GM21447 (cell line): ENCODE measurements around the gene CDK17.
"Not testable (repeated sequence)": the region's sequence is repeated elsewhere in the genome, so short reads cannot be mapped to it uniquely, and the experiment has no call there.

Experiments
- ATAC-seq: cut with Tn5 transposase; IDR thresholded peaks from one replicate; pipeline ENCODE4 v1.9.1; 2021; ENCODE audit not compliant: unreplicated experiment

The CDK17 gene

GRCh38 chr12:96399919-96400630 lies at the start of gene CDK17:
Gene CDK17 (minus strand): TSS chr12:96400439. CDS start chr12:96334836, 65,603 bp downstream.
- ATAC-seq: peak; percentile 40

DNA sequence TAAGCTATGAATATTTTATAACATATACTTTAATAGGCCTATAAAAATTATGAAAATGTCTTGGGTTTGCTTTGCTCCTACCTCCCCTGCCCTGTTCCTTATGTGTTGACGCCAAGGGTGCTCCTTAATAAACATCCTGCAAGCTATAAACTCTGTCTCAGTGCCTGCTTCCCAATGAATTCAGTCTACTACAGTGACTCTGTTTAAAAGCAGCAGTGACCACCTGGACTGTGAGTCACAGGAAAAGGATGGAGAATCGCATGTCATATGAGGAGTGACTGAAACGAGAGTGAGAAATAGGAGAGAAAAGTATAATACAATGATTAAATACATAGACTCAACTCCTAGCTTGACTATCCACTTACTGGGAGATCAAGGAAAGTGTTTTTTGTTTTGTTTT lies 48.1 kb upstream of the CDK17 start:
- no peak for ATAC-seq

DNA sequence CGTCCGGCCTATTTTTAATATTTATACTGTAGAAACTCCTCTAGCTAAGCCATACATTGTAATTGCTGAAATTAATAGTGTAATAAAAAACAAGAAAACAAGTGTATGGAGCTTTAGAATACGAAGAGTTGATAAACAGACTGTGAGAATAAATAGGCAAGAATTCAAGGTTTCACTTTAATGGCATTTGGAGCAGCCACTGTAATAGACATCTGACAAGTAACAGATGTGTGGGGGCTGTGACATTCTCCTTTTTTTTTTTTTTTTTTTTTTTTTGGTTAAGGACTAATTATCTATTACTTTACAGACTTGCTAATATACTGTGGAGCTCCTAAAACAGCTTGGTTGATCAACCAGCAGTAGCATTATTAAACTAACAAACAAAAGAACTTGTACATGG lies 47.0 kb upstream of the CDK17 start:
- ATAC-seq: no peak

- ATAC-seq: peak; percentile 98
Measured at GRCh38 chr12:96445691-96446583, 45.7 kb upstream of the CDK17 start.

GRCh38 chr12:96444399-96444798 lies 44.2 kb upstream of the CDK17 start:
- no peak for ATAC-seq

GRCh38 chr12:96442906-96443305 lies 42.7 kb upstream of the CDK17 start:
- no peak for ATAC-seq

DNA sequence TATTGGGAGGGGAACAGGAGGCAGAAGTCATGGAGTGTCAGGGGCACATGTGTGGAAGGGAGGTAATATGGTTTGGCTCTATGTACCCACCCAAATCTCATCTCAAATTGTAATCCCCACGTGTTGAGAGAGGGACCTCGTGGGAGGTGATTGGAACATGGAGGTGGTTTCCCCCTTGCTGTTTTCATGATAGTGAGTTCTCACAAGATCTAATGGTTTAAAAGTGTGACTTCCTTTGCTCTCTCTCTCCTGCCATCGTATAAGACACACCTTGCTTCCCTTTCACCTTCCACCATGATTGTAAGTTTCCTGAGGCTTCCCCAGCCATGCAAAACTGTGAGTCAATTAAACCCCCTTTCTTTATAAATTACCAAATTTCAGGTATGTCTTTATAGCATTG lies 41.6 kb upstream of the CDK17 start:
- ATAC-seq: no peak

DNA sequence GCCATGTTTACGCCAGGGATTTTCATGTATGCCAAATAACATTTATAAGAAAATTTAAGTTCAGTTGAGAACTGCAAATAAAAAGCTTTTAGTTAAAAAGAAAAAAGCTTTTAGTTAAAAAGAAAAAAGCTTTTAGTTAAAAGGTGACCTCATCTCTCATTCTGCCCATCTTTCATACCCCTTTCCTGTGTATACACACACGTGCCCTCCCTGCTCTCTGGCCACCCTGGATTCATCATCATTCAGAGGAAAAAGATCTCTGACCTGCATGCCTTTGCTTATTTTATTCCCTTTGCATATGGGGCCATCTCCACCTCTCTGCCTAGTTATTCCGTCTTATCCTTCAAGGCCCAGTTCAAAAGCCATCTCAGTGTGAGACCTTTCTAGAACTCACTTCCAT lies 38.1 kb upstream of the CDK17 start:
- no peak for ATAC-seq

- ATAC-seq: no peak
Measured at GRCh38 chr12:96437171-96437445, 36.9 kb upstream of the CDK17 start.

DNA sequence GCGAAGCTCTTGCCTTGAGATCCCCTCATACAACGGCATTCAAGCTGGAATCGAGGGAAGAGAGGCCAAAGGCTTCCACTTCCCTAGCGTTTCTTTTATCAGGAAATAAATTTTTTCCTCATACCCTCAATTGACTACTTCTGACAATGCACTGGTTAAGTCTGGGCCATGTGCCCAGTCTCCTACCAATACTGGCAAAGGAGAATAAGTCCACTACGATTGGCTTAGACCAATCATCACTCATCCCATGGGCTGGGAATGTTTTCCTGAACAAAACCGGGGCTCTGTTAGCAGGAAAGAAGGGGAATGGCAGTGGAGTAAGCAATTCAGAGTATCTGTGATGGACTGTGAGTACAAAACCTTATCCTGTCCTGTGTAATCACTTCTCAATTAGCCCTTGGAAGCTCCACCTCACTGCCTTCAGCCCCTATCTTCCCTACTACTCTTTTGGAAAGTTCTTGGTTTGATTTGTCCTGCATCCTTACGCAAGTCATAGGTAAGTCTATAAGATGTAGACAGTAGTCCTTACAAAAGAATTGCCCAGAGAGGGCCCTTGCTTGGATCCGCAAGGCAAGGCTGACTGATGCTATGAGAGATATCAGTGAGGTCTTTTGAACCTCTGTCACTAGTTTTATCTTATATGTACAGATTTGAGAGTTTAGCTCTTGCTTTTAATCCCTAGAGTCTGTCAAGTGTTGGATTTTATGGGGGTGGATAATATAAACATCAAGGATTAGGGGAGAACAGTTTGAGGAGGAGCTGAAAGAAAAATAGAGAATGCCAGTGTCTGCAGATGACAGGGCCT lies 36.3 kb upstream of the CDK17 start:
- ATAC-seq: no peak

- peak; percentile 59 for ATAC-seq
Measured at GRCh38 chr12:96434107-96434506, 33.9 kb upstream of the CDK17 start.

DNA sequence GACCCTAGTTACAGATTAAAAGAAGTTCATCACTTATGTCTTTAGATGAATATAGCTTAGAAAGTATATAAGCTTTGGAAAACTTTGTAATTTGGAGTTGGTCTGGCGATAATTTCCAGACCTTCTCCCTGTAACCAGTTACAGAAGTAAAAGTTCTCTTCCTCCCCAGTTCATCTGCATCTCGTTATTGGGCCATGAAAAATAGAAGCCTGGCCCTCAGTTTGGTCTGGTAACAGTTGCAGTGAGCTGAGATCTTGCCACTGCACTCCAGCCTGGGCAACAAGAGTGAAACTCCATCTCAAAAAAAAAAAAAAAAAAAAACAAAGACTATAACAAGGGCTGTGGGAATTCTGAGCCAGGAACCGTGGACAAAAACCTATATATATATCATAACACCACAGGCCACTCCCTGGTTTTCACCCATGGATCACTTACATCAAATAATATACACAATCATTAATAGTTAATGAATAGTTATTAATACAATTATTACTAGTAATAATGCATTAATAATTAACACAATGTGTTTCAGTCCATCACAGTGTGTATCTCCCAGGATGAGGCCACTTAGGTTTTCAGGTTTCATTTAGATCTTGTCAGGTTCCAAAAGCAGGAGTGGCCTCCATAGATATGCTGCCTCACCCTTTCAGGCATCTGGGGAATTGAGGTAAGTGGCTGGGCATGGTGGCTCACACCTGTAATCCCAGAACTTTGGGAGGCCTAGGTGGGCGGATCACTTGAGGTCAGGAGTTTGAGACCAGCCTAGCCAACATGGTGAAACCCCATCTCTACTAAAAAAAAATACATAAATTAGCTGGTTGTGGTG lies 32.5 kb upstream of the CDK17 start:
- ATAC-seq: not testable (repeated sequence)

DNA sequence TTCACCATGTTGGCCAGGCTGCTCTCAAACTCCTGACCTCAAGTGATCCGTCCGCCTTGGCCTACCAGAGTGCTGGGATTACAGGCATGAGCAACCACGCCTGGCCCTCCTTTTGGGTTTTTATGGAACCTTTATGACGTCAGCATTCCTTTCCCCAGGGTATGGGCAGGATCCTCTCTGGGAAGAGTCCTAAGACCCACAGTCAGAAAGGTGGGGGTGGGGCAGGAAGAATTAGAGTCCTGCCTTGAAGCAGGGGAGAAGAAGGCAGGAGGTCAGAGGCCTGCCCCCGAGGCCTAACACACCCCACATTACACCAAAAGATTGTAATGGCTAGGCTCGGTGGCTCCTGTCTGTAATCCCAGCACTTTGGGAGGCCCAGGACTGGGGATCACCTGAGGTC lies 30.8 kb upstream of the CDK17 start:
- no peak for ATAC-seq

DNA sequence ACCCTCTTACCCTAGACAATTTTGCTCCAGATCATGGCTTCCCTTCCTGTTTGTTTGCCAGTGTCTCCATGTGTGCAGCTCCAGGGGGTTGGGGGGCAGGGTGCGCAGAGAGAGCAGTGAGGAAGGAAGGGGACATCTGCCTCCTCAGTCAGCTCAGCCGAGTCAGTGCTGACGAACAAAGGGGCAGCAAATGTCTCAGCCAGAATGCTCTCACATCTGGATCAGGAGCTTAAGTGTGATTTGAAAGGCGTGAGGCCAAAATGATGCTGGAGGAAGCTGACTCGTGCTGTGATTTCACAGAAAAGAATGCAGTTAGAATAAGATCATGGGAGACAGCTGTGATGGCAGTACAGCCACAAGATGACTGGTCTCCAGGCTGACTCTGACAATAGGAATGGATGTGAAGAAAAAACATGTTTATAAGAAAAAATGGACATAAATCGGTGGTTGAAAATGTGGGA lies 27.1 kb upstream of the CDK17 start:
- no peak for ATAC-seq

GRCh38 chr12:96425951-96426350 lies 25.7 kb upstream of the CDK17 start:
- no peak for ATAC-seq

DNA sequence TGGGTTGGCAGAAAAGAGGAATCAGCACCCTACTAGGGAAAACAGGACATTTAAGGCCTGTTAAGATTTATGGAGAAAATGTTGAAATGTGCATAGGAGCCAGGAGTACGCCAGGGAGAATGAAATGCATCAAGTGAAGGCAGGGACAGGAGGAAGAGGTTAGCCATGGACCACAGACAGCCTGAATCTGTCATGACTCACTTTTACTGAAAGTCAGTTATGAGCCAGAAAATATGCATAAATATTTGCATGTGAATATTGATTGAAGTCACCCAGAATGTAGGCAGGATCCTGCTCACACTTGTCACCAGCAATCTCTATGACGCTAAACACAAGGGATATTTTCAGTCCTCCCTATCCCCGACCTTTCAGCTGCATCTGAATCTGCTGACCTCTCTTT lies 25.1 kb upstream of the CDK17 start:
- peak; percentile 69 for ATAC-seq

DNA sequence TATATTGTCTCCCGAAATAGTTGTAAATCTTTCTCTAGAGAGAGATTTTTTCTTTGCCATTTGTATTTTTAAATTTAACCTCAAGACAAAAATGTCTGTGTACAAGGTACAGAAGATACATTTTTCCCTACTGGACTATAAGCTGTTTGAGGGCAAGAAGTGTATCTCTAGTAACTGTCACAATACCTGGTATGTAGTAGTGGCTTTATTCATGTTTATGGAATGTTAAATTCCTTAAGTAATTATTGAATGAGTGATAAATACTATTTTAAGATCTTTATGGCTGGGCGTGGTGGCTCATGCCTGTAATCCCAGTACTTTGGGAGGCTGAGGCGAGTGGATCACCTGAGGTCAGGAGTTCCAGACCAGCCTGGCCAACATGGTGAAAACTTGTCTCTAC lies 24.4 kb upstream of the CDK17 start:
- ATAC-seq: no peak

GRCh38 chr12:96422192-96422591 lies 22.0 kb upstream of the CDK17 start:
- ATAC-seq: no peak

DNA sequence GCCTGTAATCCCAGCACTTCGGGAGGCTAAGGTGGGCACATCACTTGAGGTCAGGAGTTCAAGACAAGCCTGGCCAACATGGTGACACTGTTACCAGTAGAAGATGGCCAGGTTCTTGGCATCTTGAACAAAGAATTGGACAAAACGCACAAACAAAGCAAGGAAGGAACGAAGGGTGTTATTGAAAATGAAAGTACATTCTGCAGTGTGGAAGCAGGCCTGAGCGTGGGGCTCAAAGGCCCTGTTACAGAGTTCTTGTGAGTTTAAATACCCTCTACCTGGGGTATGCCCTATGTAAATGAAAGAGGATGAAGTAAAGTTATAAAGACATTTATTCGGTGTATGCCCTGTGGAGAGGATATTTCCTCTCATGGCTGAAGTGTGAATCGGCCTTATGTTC lies 20.8 kb upstream of the CDK17 start:
- no peak for ATAC-seq

- no peak for ATAC-seq
Measured at GRCh38 chr12:96420277-96420835, 20.1 kb upstream of the CDK17 start.
